Muscle layer of duodenum (tissue), 2 donors: ENCODE data around the gene NECTIN4.
A peak's percentile ranks its signal among the peaks of the same experiment; 100 is the strongest.

Experiments
- H3K27ac ChIP-seq: one replicate; pipeline ENCODE4 v1.7.0; 2013; ENCODE audit warnings: mild to moderate bottlenecking, low read length
- H3K27me3 ChIP-seq: one replicate; pipeline ENCODE4 v1.7.0; 2013; ENCODE audit warnings: low read depth, mild to moderate bottlenecking, control low read depth, low read length
- H3K36me3 ChIP-seq, 2 donors: one replicate each; pipeline ENCODE4 v1.7.0; 2013; ENCODE audit warnings: low read length in 2 of 2, control low read depth in 1 of 2, mild to moderate bottlenecking in 1 of 2; ENCODE audit not compliant: insufficient read depth in 2 of 2, control insufficient read depth in 1 of 2
- H3K4me1 ChIP-seq, 2 donors: one replicate each; pipeline ENCODE4 v1.7.0; 2013; ENCODE audit warnings: low read length in 2 of 2, mild to moderate bottlenecking in 2 of 2, control low read depth in 1 of 2, moderate library complexity in 1 of 2; ENCODE audit not compliant: insufficient read depth in 2 of 2, control insufficient read depth in 1 of 2
- H3K4me3 ChIP-seq, 2 donors: one replicate each; pipeline ENCODE4 v1.7.0; 2013; ENCODE audit warnings: low read length in 2 of 2, low read depth in 1 of 2, mild to moderate bottlenecking in 1 of 2
- H3K9me3 ChIP-seq, 2 donors: one replicate each; pipeline ENCODE4 v1.7.0; 2013; ENCODE audit warnings: low read length in 2 of 2, control low read depth in 1 of 2, mild to moderate bottlenecking in 1 of 2; ENCODE audit not compliant: control insufficient read depth in 1 of 2
- donor health status: healthy.

NECTIN4 gene

DNA sequence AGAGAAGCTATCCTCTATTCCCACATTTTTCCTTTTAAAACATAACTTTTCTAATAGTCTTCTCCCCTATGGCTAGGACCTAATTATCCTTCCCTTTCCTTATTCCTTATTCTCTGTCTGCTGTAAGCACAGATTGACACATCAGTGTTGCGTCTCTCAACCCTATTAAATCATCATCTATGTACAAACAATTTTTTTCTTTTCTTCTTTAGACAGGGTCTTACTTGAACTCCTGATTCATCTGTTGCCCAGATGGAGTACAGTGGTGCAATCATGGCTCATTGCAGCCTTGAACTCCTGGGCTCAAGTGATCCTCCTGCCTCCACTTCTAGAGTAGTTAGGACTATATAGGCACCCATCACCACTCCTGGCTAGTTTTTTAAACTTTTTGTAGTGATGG, 17.1 kb upstream of the NECTIN4 start:
- Histone ChIP-seq H3K4me1 (no peaks in the 10 kb centered on the region), H3K27me3 (no peaks in the 10 kb centered on the region), H3K27ac (no peak overlapping the region), H3K4me3 (no peak overlapping the region), H3K9me3 (no peaks in the 10 kb centered on the region), H3K36me3 (peaks cover 7 to 14% of the 10 kb centered on the region in 2 donors)

DNA sequence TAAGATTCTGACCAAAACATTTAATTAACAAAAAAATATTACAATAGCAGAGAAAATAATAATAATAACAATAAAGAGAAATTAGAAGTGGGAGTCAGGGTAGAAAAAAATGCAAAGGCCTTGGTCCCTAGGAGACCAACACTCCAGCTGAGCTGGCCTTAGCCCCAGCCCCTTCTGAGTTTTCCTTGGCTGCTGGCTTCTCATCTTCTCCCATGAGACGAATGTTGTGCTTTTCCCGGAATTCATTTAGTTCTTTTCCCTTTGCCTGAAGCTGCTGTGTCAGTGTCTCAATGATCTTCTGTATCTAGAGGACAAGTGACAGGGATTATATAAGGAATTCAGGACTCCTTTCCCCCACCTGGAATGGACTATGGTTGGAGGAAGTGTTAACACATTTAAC, 11.2 kb upstream of the NECTIN4 start:
- peaks cover 0 to 16% of the 10 kb centered on the region in 2 donors for H3K4me1 ChIP-seq
- H3K36me3 ChIP-seq: peaks cover 18% of the 10 kb centered on the region in 2 donors
- no peak overlapping the region for H3K4me3 ChIP-seq
- H3K27me3 ChIP-seq: no peaks in the 10 kb centered on the region
- no peak overlapping the region for H3K27ac ChIP-seq
- no peaks in the 10 kb centered on the region for H3K9me3 ChIP-seq

DNA sequence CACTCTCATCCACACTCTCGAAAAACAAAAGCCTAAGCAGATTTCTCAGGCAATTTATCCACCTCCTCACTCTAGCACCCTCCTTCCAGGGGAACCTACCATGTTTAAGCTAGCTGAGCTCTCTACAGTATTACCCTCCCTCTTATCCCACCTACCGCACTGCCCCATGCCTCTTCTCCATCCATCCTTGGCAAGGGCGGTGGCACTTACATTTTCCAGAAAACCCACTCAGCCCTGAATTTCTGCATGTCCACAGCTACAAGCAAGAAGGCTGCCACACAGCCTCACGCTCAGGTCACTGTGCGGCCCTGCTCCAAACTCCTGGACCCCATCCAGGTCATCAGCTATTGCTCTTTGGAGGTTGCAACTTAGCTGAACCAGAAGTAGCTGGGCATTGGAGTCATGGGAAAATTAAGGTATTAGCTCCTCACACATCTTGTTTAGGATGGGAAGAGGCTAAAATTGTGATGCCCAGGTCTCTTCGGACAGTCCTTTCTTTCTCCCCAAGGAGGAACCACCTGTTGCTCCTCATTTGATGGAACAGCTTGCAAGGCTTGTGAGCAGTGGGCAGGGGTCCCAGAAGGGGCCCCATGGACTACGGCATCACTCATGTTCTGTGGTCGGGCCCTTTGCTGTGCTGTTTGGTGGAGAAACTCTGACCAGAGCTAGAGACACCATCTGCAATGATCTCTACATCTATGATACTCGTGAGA, 9.9 kb upstream of the NECTIN4 start:
- Histone ChIP-seq H3K36me3 (peaks cover 18% of the 10 kb centered on the region in 2 donors), H3K9me3 (no peaks in the 10 kb centered on the region), H3K27me3 (no peaks in the 10 kb centered on the region), H3K27ac (no peak overlapping the region), H3K4me1 (peaks cover 0 to 16% of the 10 kb centered on the region in 2 donors), H3K4me3 (peak overlapping the region in 1 of 2 donors; percentile 88)

DNA sequence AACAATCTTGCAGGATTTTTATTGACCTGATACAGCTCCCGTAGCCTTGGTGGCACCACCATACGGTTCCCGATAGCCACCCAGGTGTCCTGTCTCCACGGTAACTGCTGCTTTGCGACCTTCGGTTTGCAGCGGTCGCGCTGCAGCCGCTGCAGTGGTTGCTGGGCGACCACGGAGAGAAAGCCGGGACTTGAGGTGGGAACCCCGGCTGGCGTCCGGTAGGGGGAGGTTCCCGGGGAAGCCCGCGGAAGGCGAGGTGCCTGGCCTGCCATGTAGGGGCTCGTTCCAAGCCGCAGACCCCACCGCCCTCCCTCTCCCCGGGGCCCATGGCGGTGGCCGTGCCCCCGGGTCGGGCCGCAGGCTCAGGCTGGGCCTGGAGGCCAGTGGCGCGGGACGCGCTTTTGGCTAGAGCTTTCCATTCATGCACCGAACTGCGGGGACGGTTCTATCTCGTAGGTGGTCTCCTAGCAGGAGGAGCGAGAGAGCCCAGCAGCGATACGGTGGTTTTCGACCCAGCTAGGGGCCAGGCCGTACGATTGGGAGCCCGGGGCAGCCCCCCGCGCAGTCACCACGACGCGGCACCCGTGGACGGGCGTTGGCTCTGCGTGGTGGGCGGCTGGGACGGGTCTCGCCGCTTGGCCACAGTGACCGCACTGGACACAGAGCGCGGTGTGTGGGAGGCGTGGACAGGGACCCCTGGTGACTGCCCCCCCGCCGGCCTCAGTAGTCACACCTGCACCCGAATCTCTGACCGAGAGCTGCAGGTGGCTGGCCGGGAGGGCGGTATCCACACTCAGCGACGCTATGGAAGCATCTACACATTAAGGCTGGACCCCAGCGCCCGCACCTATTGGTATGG, 9.1 kb upstream of the NECTIN4 start, which contains the start of gene KLHDC9:
Gene KLHDC9 (plus strand): TSS at position 152 of the 859 bp plus-strand sequence. CDS start 175 bp downstream, at position 327.
- Histone ChIP-seq H3K27me3 (no peaks in the 10 kb centered on the region), H3K4me3 (peak within 1 kb of the TSS; percentile 87 to 88), H3K4me1 (peaks cover 0 to 16% of the 10 kb centered on the region in 2 donors), H3K27ac (peak within 1 kb of the TSS; percentile 62), H3K36me3 (peaks cover 14 to 18% of the 10 kb centered on the region in 2 donors), H3K9me3 (no peaks in the 10 kb centered on the region)

DNA sequence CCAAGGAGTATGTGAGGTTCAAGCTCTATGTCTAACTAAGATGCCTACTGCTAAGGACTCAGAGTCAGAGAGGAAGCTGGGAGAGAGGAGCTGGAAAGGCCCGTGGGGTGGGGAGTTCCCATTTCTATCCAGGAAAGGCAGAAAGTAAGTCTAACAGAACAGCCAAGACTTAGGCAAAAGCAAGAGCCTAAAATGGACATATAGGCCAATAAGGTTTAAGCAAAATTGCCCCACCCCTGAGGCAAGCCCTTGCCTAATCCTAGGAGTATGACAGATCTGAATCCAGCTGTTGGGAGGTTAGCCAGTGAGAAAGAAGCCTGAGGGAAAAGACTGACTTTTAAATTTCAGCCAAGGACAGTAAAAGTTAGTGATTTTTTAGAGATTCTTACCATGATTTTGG, 7.2 kb upstream of the NECTIN4 start:
- H3K27ac ChIP-seq: no peak overlapping the region
- peaks cover 5 to 12% of the 10 kb centered on the region in 2 donors for H3K36me3 ChIP-seq
- H3K27me3 ChIP-seq: no peaks in the 10 kb centered on the region
- no peaks in the 10 kb centered on the region for H3K9me3 ChIP-seq
- H3K4me1 ChIP-seq: peaks cover 0 to 16% of the 10 kb centered on the region in 2 donors
- H3K4me3 ChIP-seq: no peak overlapping the region

DNA sequence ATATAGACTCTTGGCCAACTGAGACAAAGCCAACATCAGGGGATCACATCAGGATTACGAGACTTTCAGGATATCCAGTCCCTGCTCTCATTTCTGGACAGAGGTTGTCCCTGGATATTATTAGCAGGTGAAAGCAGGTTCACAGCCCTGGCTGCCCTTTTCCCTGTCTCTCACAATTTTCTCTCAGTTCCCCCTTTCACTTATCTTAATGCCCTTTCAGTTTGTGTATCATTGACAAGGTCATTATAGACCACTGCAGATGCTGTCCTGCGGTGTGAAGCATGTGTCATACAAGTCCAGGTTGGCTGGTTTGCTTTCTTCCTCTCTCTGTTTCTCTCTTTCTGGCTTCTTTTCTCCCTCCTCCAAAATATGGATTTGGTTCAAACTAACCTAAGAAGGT, 6.7 kb upstream of the NECTIN4 start:
- H3K9me3 ChIP-seq: no peaks in the 10 kb centered on the region
- H3K27me3 ChIP-seq: no peaks in the 10 kb centered on the region
- no peak overlapping the region for H3K27ac ChIP-seq
- H3K36me3 ChIP-seq: peaks cover 3 to 8% of the 10 kb centered on the region in 2 donors
- H3K4me1 ChIP-seq: peaks cover 0 to 16% of the 10 kb centered on the region in 2 donors
- H3K4me3 ChIP-seq: no peak overlapping the region

DNA sequence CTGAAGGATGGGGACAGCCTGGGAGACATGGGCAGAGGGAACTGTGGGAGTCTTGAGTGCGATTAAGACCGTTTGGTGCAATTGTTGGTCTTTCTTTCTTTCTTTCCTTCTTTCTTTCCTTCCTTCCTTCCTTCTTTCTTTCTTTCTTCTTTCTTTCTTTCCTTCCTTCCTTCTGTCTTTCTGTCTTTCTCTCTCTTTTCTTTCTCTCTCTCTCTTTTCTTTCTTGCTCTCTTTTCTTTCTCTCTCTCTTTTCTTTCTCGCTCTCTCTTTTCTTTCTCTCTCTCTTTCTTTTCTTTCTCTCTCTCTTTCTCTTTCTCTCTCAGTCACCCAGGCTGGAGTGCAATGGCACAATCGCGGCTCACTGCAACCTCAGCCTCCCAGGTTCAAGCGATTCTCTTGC, 5.9 kb upstream of the NECTIN4 start:
- Histone ChIP-seq H3K4me1 (peaks cover 0 to 16% of the 10 kb centered on the region in 2 donors), H3K36me3 (peaks cover 3 to 4% of the 10 kb centered on the region in 2 donors), H3K27ac (no peak overlapping the region), H3K9me3 (no peaks in the 10 kb centered on the region), H3K27me3 (no peaks in the 10 kb centered on the region), H3K4me3 (no peak overlapping the region)

DNA sequence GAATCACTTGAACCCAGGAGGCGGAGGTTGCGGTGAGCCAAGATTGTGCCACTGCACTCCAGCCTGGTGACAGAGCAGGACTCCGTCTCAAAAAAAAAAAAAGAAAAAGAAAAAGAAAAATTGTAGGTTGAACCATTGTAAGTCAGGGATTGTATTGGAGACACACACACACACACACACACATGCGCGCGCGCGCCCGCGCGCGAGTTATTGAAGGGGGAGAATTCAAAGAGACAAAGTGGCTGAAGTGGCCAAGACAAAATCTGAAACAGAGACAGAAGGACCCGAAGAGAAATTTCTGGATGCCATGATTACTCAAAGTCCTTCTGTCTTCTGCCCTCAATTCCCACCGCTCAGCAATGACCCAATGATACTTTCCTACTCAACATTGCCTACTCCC, 5.1 kb upstream of the NECTIN4 start:
- Histone ChIP-seq H3K4me3 (no peak overlapping the region), H3K27ac (no peak overlapping the region), H3K9me3 (no peaks in the 10 kb centered on the region), H3K4me1 (peaks cover 0 to 16% of the 10 kb centered on the region in 2 donors), H3K27me3 (no peaks in the 10 kb centered on the region), H3K36me3 (no peaks in the 10 kb centered on the region)

DNA sequence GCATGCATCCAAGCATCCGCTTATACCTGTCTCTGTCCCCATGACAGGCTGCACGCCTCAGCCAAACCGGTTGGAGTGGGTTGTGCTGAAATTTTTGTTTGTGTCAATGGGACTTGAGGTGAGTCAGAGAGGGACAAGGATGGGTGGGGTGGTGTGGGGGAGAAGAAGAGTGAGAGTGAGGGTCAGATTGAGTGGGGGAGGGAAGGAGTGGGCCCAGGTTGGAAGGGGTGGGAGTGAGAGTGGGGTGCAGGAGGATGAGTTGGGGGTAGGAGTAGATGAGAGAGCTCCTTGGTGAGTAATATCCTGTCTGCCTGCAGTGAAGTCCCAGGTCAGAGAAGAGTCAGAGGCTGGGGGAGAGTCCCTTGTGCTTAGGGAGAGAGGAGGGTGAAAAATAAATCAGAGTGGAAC, 3.3 kb upstream of the NECTIN4 start:
- Histone ChIP-seq H3K4me1 (peaks cover 0 to 8% of the 10 kb centered on the region in 2 donors), H3K27ac (no peak overlapping the region), H3K9me3 (no peaks in the 10 kb centered on the region), H3K36me3 (no peaks in the 10 kb centered on the region), H3K4me3 (no peak overlapping the region), H3K27me3 (no peaks in the 10 kb centered on the region)

DNA sequence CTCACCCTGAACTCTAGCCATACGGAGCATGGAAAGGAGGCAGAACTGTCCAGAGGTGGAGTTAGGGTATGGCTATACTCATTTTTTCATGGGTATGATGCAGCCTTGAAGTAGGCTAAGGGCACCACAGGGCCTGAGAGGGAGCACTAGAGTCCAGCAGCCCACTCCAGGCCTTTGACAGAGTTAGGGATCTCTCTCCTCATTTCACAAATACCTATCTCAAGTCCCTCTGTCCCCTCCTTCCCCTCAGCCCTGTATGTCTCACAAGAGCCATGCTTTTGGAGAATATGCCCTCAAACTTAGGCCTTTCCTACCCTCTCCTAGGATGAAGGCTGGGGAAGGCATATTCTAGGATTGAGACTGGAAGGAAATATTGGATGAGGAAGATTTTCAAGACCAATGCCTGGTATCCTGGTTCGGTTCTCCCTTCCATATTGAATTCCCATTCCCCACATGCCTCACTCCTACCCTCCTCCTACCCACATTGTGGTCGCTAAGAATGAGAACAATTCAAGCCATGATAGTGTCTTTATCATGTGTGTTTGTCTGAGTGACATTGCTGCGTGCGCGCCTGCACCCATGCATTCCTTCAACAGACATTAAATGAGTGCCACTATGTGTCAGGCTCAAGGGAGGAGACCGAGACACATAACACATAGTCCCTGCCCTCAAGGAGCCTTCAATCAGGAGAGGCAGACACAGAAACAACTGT, 2.6 kb upstream of the NECTIN4 start:
- Histone ChIP-seq H3K36me3 (no peaks in the 10 kb centered on the region), H3K27me3 (no peaks in the 10 kb centered on the region), H3K9me3 (no peaks in the 10 kb centered on the region), H3K27ac (no peak overlapping the region), H3K4me3 (no peak overlapping the region), H3K4me1 (peaks cover 0 to 2% of the 10 kb centered on the region in 2 donors)

DNA sequence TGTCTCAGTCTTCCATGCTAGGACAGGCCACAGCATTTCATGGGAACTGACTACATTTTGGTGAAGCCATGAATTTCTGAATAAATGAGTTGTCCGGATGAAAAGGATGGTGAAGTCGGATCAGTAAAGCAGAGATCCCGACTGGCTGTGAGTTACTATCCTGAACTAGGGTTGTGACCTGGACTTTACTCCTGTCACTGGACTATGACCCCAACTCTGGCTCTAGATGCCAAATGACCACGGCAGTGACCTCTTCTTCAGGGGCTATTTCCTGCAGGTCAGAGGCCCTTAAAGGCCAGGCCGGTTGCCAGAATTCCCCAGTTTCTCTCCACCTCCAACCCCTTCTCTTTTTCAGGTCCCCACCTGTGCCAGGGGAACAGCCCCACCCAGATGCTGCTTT, 1.7 kb upstream of the NECTIN4 start:
- no peak overlapping the region for H3K27ac ChIP-seq

More for the DNA sequence above, 1.7 kb upstream of the NECTIN4 start:
- no peaks in the 10 kb centered on the region for H3K27me3 ChIP-seq
- H3K4me3 ChIP-seq: no peak overlapping the region
- no peaks in the 10 kb centered on the region for H3K36me3 ChIP-seq
- H3K4me1 ChIP-seq: no peaks in the 10 kb centered on the region
- no peaks in the 10 kb centered on the region for H3K9me3 ChIP-seq
